ENCODE measurements around the gene VPS52. TPM values are rescaled to one million over a fixed set of nuclear protein-coding genes. Genes with fewer than 3 reads are reported as not detected.
A peak's percentile ranks its signal among the peaks of the same experiment; 100 is the strongest.

VPS52 gene
- total and polyA plus RNA-seq, 9 of the 15 experiments (the other 6 are each of a cell fraction or from before 2014, with no cell fraction given): 24.4 to 103 (median 40.2) TPM

GRCh38 chr6:33276864-33277662 lies 5.4 kb upstream of the VPS52 start, which contains the start of gene B3GALT4 (continued):
- TF ChIP-seq NEUROD1 (IDR thresholded peaks at IDR 0.05; ENCODE audit: borderline replicate concordance, low read depth, low read length, partially characterized antibody): no peak
- TF ChIP-seq ZNF444 (CRISPR knock-in tag; IDR thresholded peaks at IDR 0.05): 0 out of 2 replicates have a peak, but pooled peaks have one; percentile 20
- TF ChIP-seq KDM5B (IDR thresholded peaks at IDR 0.05; ENCODE audit: insufficient replicate concordance, low read depth, low read length): no peak
- peak; percentile 96; the same call in 1 of the 2 replicates for TF ChIP-seq MTA3 (IDR thresholded peaks at IDR 0.05; ENCODE audit: borderline replicate concordance)
- no peak for TF ChIP-seq HMG20A (CRISPR knock-in tag; conservative IDR thresholded peaks at IDR 0.05)
- peak; percentile 32; the same call in 1 of the 2 replicates for TF ChIP-seq BRD4 (IDR thresholded peaks at IDR 0.05)
- no peak for TF ChIP-seq ZKSCAN8 (CRISPR knock-in tag; IDR thresholded peaks at IDR 0.05)
- 0 out of 2 replicates have a peak, but pooled peaks have one; percentile 42 for TF ChIP-seq EP300 (IDR thresholded peaks at IDR 0.05; ENCODE audit: low read length)
- no peak for TF ChIP-seq ZFP1 (CRISPR knock-in tag; IDR thresholded peaks at IDR 0.05)
- no peak for TF ChIP-seq LARP7 (IDR thresholded peaks at IDR 0.05)
- TF ChIP-seq BCOR (IDR thresholded peaks at IDR 0.05): no peak
- TF ChIP-seq NCOA4 (IDR thresholded peaks at IDR 0.05; ENCODE audit: partially characterized antibody): no peak
- TF ChIP-seq SUPT5H (IDR thresholded peaks at IDR 0.05): peak; percentile 91
- TF ChIP-seq ZNF780A (CRISPR knock-in tag; IDR thresholded peaks at IDR 0.05): peak; percentile 81; the same call in 1 of the 2 replicates
- no peak for TF ChIP-seq NR0B1 (IDR thresholded peaks at IDR 0.05; ENCODE audit: partially characterized antibody)
- TF ChIP-seq FOXM1 (IDR thresholded peaks at IDR 0.05; ENCODE audit: low read depth): no peak
- TF ChIP-seq FOXM1 (CRISPR knock-in tag; IDR thresholded peaks at IDR 0.05; ENCODE audit: low read depth): peak; percentile 97
- TF ChIP-seq ZNF395 (CRISPR knock-in tag; IDR thresholded peaks at IDR 0.05): peak; percentile 60
- peak; percentile 55; the same call in 1 of the 2 replicates for TF ChIP-seq ZNF766 (CRISPR knock-in tag; conservative IDR thresholded peaks at IDR 0.05)
- TF ChIP-seq MEF2A (IDR thresholded peaks at IDR 0.05; ENCODE audit: control insufficient read depth, low read depth, low read length): no peak
- TF ChIP-seq ZNF511 (CRISPR knock-in tag; IDR thresholded peaks at IDR 0.05): no peak
- TF ChIP-seq USF1 (CRISPR knock-in tag; IDR thresholded peaks at IDR 0.05): no peak
- TF ChIP-seq NBN (IDR thresholded peaks at IDR 0.05; ENCODE audit: low read depth): peak; percentile 64
- 0 out of 2 replicates have a peak, but pooled peaks have one; percentile 45 for TF ChIP-seq CREB5 (CRISPR knock-in tag; IDR thresholded peaks at IDR 0.05)
